Panc1 (cell line): ENCODE data around the gene ADCY4. TPM values are rescaled to one million over a fixed set of nuclear protein-coding genes. Genes with fewer than 3 reads are reported as not detected.

Experiments
- ATAC-seq: fragments of 200-7000 bp; cut with Tn5 transposase; 2 replicates; pipeline ENCODE4 v1.9.1; 2020; ENCODE audit warnings: mild to moderate bottlenecking, moderate library complexity
- BruUV-seq: library from RNA; stranded (reverse); fragments of 400-500 nt; replicated peaks from 2 replicates; lab custom pipeline; 2021; lab: Mats Ljungman, UMichigan
- CTCF ChIA-PET: fragments of 300-600 bp; sonication (Branson Sonifier 250); formaldehyde crosslinking; loops from one replicate; lab custom pipeline; 2022; ENCODE audit warnings: antibody characterized with exemption; lab: Charles Lee
- POLR2A ChIA-PET: fragments of 300-600 bp; sonication (Branson Sonifier 250); formaldehyde crosslinking; loops from one replicate; lab custom pipeline; 2022; ENCODE audit warnings: antibody characterized with exemption; lab: Charles Lee
- DNase-seq: peaks from one replicate; pipeline ENCODE4 v3.0.0-alpha.2; 2010; ENCODE audit warnings: low read depth, low spot score
- H3K27ac ChIP-seq: 2 replicates; pipeline ENCODE4 v1.5.1; 2011; ENCODE audit warnings: mild to moderate bottlenecking, low read length, inconsistent platforms
- H3K27me3 ChIP-seq: fragments of 200-500 bp; sonication (Bioruptor generic); 2 replicates; pipeline ENCODE4 v1.6.0; 2014; ENCODE audit warnings: low read length, inconsistent platforms; ENCODE audit not compliant: control insufficient read depth, insufficient read depth
- H3K36me3 ChIP-seq: fragments of 200-500 bp; sonication (Bioruptor generic); 2 replicates; pipeline ENCODE4 v1.5.1; 2014; ENCODE audit warnings: inconsistent platforms, mild to moderate bottlenecking, low read length, moderate library complexity; ENCODE audit not compliant: control insufficient read depth, insufficient read depth
- H3K4me1 ChIP-seq: 2 replicates; pipeline ENCODE4 v1.5.1; 2011; ENCODE audit warnings: inconsistent platforms, mild to moderate bottlenecking, low read length, moderate library complexity; ENCODE audit not compliant: control insufficient read depth, insufficient read depth
- H3K4me3 ChIP-seq, 2 experiments: 2 replicates each; pipeline ENCODE4 v1.5.1; 2011 to 2012; ENCODE audit warnings: low read depth in 2 of 2, low read length in 2 of 2, mild to moderate bottlenecking in 2 of 2, inconsistent platforms in 1 of 2, moderate library complexity in 1 of 2
- H3K9me3 ChIP-seq: fragments of 200-500 bp; sonication (Bioruptor generic); 2 replicates; pipeline ENCODE4 v1.5.1; 2014; ENCODE audit warnings: low read depth, mild to moderate bottlenecking, inconsistent platforms, low read length, moderate library complexity; ENCODE audit not compliant: control insufficient read depth, insufficient read depth
- CTCF ChIP-seq: fragments of 450-650 bp; IDR thresholded peaks from 2 replicates; pipeline ENCODE4 v1.5.1; 2017; ENCODE audit warnings: mild to moderate bottlenecking
- POLR2AphosphoS5 ChIP-seq: IDR thresholded peaks from 2 replicates; pipeline ENCODE4 v1.6.1; 2012; ENCODE audit warnings: mild to moderate bottlenecking, low read depth, low read length, moderate library complexity
- REST ChIP-seq, 2 experiments: IDR thresholded peaks; 2 replicates each; pipeline ENCODE4 v1.6.1; 2011 to 2012; ENCODE audit warnings: low read depth in 2 of 2, control low read depth in 1 of 2, low read length in 1 of 2, mild to moderate bottlenecking in 1 of 2, moderate library complexity in 1 of 2; ENCODE audit not compliant: insufficient read depth in 1 of 2
- SIN3A ChIP-seq: IDR thresholded peaks from 2 replicates; pipeline ENCODE4 v1.6.1; 2012; ENCODE audit warnings: low read depth, mild to moderate bottlenecking, low read length, moderate library complexity, borderline replicate concordance; ENCODE audit not compliant: insufficient read depth
- TCF7L2 ChIP-seq: IDR thresholded peaks from 2 replicates; pipeline ENCODE4 v1.6.1; 2011; ENCODE audit warnings: mild to moderate bottlenecking, low read depth, low read length, inconsistent platforms
- in situ Hi-C: cut with HindIII; loops from 2 replicates; pipeline ENCODE4 v1.10.0; 2016; ENCODE audit warnings: low sequenced_read_pairs, low pct_unique_long_range_greater_than_20kb
- intact Hi-C: fragments of 100-400 bp; cut with micrococcal nuclease; formaldehyde crosslinking; loops from one replicate; pipeline ENCODE4 v1.10.0; 2022; ENCODE audit not compliant: unreplicated experiment
- total RNA-seq: library from RNA; stranded (reverse); gene quantifications from one replicate; pipeline ENCODE4 v1.2.1, GENCODE V29; 2021; ENCODE audit not compliant: unreplicated experiment

ADCY4 gene
- total RNA-seq, 1 experiment from 2014 or later: 0.21 TPM

GRCh38 chr14:24283796-24284460 lies 50.9 kb downstream of the ADCY4 start:
- no TSS peak for BruUV-seq
- H3K27me3 ChIP-seq: no peaks in the 10 kb centered on the region
- no peak overlapping the region for H3K4me3 ChIP-seq
- in situ Hi-C loops (no loop called here), intact Hi-C loops (no loop called here)
- TF ChIP-seq POLR2AphosphoS5: no peak
- no peak for TF ChIP-seq CTCF
- no peak for TF ChIP-seq REST (IDR thresholded peaks at IDR 0.05; ENCODE audit: insufficient read depth in 1 of 2, low read depth in 2 of 2, low read length in 1 of 2)
- no peak for TF ChIP-seq TCF7L2
- TF ChIP-seq SIN3A: no peak
- DNase-seq (no peak), ATAC-seq (no peak)
- no peaks in the 10 kb centered on the region for H3K9me3 ChIP-seq
- H3K36me3 ChIP-seq: no peaks in the 10 kb centered on the region
- H3K4me1 ChIP-seq: no peaks in the 10 kb centered on the region
- ChIA-PET POLR2A (no interaction called here), CTCF (interaction anchor here (1.2 kb wide), 1 partner anchor 41 kb away, joined by 3 read pairs; the partner anchor contains the start of gene TINF2)
- no peak overlapping the region for H3K27ac ChIP-seq

GRCh38 chr14:24282736-24283135 lies 52.1 kb downstream of the ADCY4 start:
- H3K9me3 ChIP-seq: no peaks in the 10 kb centered on the region
- no peak for TF ChIP-seq CTCF
- no peak for TF ChIP-seq REST (IDR thresholded peaks at IDR 0.05; ENCODE audit: insufficient read depth in 1 of 2, low read depth in 2 of 2, low read length in 1 of 2)
- no peak for TF ChIP-seq SIN3A
- TF ChIP-seq TCF7L2: no peak
- TF ChIP-seq POLR2AphosphoS5: no peak
- BruUV-seq: no TSS peak
- CTCF ChIA-PET: interaction anchor here (1.2 kb wide), 1 partner anchor 40 kb away, joined by 3 read pairs; the partner anchor contains the start of gene TINF2
- no peak for ATAC-seq
- H3K4me3 ChIP-seq: no peak overlapping the region
- H3K4me1 ChIP-seq: no peaks in the 10 kb centered on the region
- no peak for DNase-seq
- H3K36me3 ChIP-seq: no peaks in the 10 kb centered on the region
- no peak overlapping the region for H3K27ac ChIP-seq
- in situ Hi-C loops (no loop called here), intact Hi-C loops (no loop called here)
- no peaks in the 10 kb centered on the region for H3K27me3 ChIP-seq
- POLR2A ChIA-PET: no interaction called here
